Measurements from ENCODE around the gene CPLANE1.

GRCh38 chr5:37226377-37226776, 22.8 kb downstream of the CPLANE1 start:
- TF ChIP-seq CTCF (conservative IDR thresholded peaks at IDR 0.05 in 1 of 2, IDR thresholded peaks at IDR 0.05 in 1 of 2; ENCODE audit: extremely low read depth in 1 of 2, insufficient read depth in 1 of 2, low read depth in 1 of 2, low read length in 2 of 2) (no peak), EZH2 (IDR thresholded peaks at IDR 0.05; ENCODE audit: borderline replicate concordance, low read length) (no peak)

Data from mammary epithelial cell (primary cell).